NT2/D1 (cell line): ENCODE data around the gene LYZL2.

Experiments
- SUZ12 ChIP-seq: IDR thresholded peaks from 2 replicates; pipeline ENCODE4 v1.6.1; 2011; ENCODE audit not compliant: insufficient read length, insufficient read depth; ENCODE audit errors: extremely low read depth
- YY1 ChIP-seq: IDR thresholded peaks from 2 replicates; pipeline ENCODE4 v1.6.1; 2011; ENCODE audit not compliant: insufficient read length, insufficient read depth
- ZNF274 ChIP-seq: IDR thresholded peaks from 2 replicates; pipeline ENCODE4 v1.6.1; 2011; ENCODE audit warnings: mild to moderate bottlenecking, low read depth, low read length

DNA sequence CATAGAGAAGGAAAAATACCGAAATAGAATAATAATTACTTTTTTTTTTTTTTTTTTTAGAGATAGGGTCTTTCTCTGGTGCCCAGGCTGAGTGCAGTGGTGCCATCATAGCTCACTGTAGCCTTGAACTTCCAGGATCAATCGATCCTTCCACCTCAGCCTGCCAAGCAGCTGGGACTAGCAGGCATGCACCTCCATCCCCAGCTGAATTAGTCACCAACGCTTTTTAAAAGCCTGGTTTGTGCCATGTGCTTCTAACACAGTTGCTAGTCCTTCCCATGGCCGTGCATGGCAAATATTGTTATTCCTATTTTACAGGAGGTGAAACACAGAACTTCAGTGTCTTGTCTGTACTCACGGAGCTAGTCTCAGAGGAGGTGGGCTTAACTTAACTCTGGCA lies 23.2 kb downstream of the LYZL2 start:
- TF ChIP-seq ZNF274 (no peak), YY1 (no peak), SUZ12 (no peak)
